WTC11 (cell line): Measurements from ENCODE around the gene PLA2G4F. TPM values are rescaled to one million over a fixed set of nuclear protein-coding genes. Genes with fewer than 3 reads are reported as not detected.
A peak's percentile ranks its signal among the peaks of the same experiment; 100 is the strongest.

Source experiments
- ATAC-seq: fragments of 200-7000 bp; cut with Tn5 transposase; 2 replicates; pipeline ENCODE4 v1.10.0; 2021; ENCODE audit warnings: mild to moderate bottlenecking, moderate library complexity
- CTCF ChIA-PET: fragments of 300-600 bp; sonication (Branson Sonifier 250); formaldehyde crosslinking; loops from one replicate; lab custom pipeline; 2021; ENCODE audit warnings: antibody characterized with exemption; lab: Charles Lee
- POLR2A ChIA-PET: fragments of 350-600 bp; sonication (Branson Sonifier 250); formaldehyde crosslinking; loops from one replicate; lab custom pipeline; 2021; ENCODE audit warnings: antibody characterized with exemption; lab: Charles Lee
- DNase-seq: peaks from one replicate; pipeline ENCODE4 v3.0.0; 2021; ENCODE audit warnings: low spot score
- H3K27ac Mint-ChIP-seq: 2 replicates; pipeline ENCODE4 v1.8.0; 2021; ENCODE audit warnings: mixed read lengths
- H3K27me3 Mint-ChIP-seq: 2 replicates; pipeline ENCODE4 v1.8.0; 2021; ENCODE audit warnings: low read depth, mild to moderate bottlenecking, moderate library complexity, mixed read lengths
- H3K36me3 Mint-ChIP-seq: 2 replicates; pipeline ENCODE4 v1.8.0; 2021; ENCODE audit warnings: mixed read lengths
- H3K4me1 Mint-ChIP-seq: 2 replicates; pipeline ENCODE4 v1.8.0; 2022; ENCODE audit warnings: mixed read lengths
- H3K4me3 Mint-ChIP-seq: 2 replicates; pipeline ENCODE4 v1.8.0; 2021; ENCODE audit warnings: mild to moderate bottlenecking, moderate library complexity, mixed read lengths
- H3K9me3 Mint-ChIP-seq: 2 replicates; pipeline ENCODE4 v1.8.0; 2021; ENCODE audit warnings: mixed read lengths
- CBFB ChIP-seq: sonication (generic); formaldehyde crosslinking; IDR thresholded peaks from 2 replicates; pipeline ENCODE4 v1.8.1; 2022; ENCODE audit warnings: mild to moderate bottlenecking, low read depth, missing genetic modification reagents
- CDX4 ChIP-seq: fragments of 250-450 bp; sonication (Bioruptor Pico); IDR thresholded peaks from 2 replicates; pipeline ENCODE4 v1.9.0; 2021; ENCODE audit warnings: moderate library complexity, mild to moderate bottlenecking, inconsistent platforms, borderline replicate concordance
- CREM ChIP-seq: sonication (generic); formaldehyde crosslinking; IDR thresholded peaks from 2 replicates; pipeline ENCODE4 v1.8.1; 2022; ENCODE audit warnings: mild to moderate bottlenecking, missing genetic modification reagents, moderate library complexity
- E2F4 ChIP-seq: sonication (generic); formaldehyde crosslinking; IDR thresholded peaks from 2 replicates; pipeline ENCODE4 v1.8.1; 2022; ENCODE audit warnings: low read depth, mild to moderate bottlenecking, moderate library complexity, missing genetic modification reagents, borderline replicate concordance
- GABPB1 ChIP-seq: sonication (generic); formaldehyde crosslinking; IDR thresholded peaks from 2 replicates; pipeline ENCODE4 v1.8.1; 2023; ENCODE audit warnings: mild to moderate bottlenecking, missing genetic modification reagents
- GRHL2 ChIP-seq: fragments of 250-450 bp; sonication (Bioruptor Pico); IDR thresholded peaks from 2 replicates; pipeline ENCODE4 v1.8.0; 2022; ENCODE audit warnings: mild to moderate bottlenecking, moderate library complexity; ENCODE audit not compliant: insufficient replicate concordance, severe bottlenecking
- MYBL2 ChIP-seq: sonication (generic); formaldehyde crosslinking; IDR thresholded peaks from 2 replicates; pipeline ENCODE4 v1.8.1; 2023; ENCODE audit warnings: mild to moderate bottlenecking, moderate library complexity, missing genetic modification reagents
- NR2C2 ChIP-seq: sonication (generic); formaldehyde crosslinking; IDR thresholded peaks from 2 replicates; pipeline ENCODE4 v1.8.0; 2022; ENCODE audit warnings: mild to moderate bottlenecking, missing genetic modification reagents
- NR3C1 ChIP-seq: sonication (generic); formaldehyde crosslinking; conservative IDR thresholded peaks from 2 replicates; pipeline ENCODE4 v1.8.1; 2023; ENCODE audit warnings: low read depth, mild to moderate bottlenecking, missing genetic modification reagents
- SMAD4 ChIP-seq: sonication (generic); formaldehyde crosslinking; IDR thresholded peaks from 2 replicates; pipeline ENCODE4 v1.8.0; 2022; ENCODE audit warnings: mild to moderate bottlenecking, missing genetic modification reagents
- SOX15 ChIP-seq: fragments of 250-450 bp; sonication (Bioruptor Pico); IDR thresholded peaks from 2 replicates; pipeline ENCODE4 v1.9.0; 2021; ENCODE audit warnings: mild to moderate bottlenecking
- USF1 ChIP-seq: sonication (generic); formaldehyde crosslinking; IDR thresholded peaks from 2 replicates; pipeline ENCODE4 v1.8.0; 2022; ENCODE audit warnings: mild to moderate bottlenecking, missing genetic modification reagents
- ZNF138 ChIP-seq: sonication (generic); formaldehyde crosslinking; conservative IDR thresholded peaks from 2 replicates; pipeline ENCODE4 v1.8.1; 2022; ENCODE audit warnings: mild to moderate bottlenecking, moderate library complexity, missing genetic modification reagents
- ZNF219 ChIP-seq: sonication (generic); formaldehyde crosslinking; IDR thresholded peaks from 2 replicates; pipeline ENCODE4 v1.8.0; 2023; ENCODE audit warnings: missing genetic modification reagents, mild to moderate bottlenecking, borderline replicate concordance
- ZNF317 ChIP-seq: sonication (generic); formaldehyde crosslinking; IDR thresholded peaks from 2 replicates; pipeline ENCODE4 v1.8.1; 2023; ENCODE audit warnings: low read depth, mild to moderate bottlenecking, moderate library complexity, missing genetic modification reagents, borderline replicate concordance
- ZNF423 ChIP-seq: fragments of 250-450 bp; sonication (Bioruptor Pico); IDR thresholded peaks from 2 replicates; pipeline ENCODE4 v2.1.2; 2022; ENCODE audit warnings: mild to moderate bottlenecking, moderate library complexity
- total RNA-seq: library from RNA; stranded (reverse); gene quantifications from 3 replicates; pipeline ENCODE4 v1.2.3, GENCODE V29; 2021
- TF ChIP-seq, protein P1 (sequence below): fragments of 200-600 bp; IDR thresholded peaks from 2 replicates; pipeline ENCODE4 v1.8.0; 2022; ENCODE audit warnings: antibody characterized with exemption
- TF ChIP-seq, protein P2 (sequence below): sonication (generic); formaldehyde crosslinking; IDR thresholded peaks from 2 replicates; pipeline ENCODE4 v1.8.1; 2023; ENCODE audit warnings: mild to moderate bottlenecking, missing genetic modification reagents
- TF ChIP-seq, protein P3 (sequence below): sonication (generic); formaldehyde crosslinking; IDR thresholded peaks from 2 replicates; pipeline ENCODE4 v1.8.1; 2023; ENCODE audit warnings: mild to moderate bottlenecking, missing genetic modification reagents, borderline replicate concordance
- TF ChIP-seq, protein P4 (sequence below): sonication (generic); formaldehyde crosslinking; IDR thresholded peaks from 2 replicates; pipeline ENCODE4 v1.8.1; 2022; ENCODE audit warnings: mild to moderate bottlenecking, moderate library complexity, missing genetic modification reagents

PLA2G4F gene
- total RNA-seq, 1 experiment from 2014 or later = 0.11 TPM

- CTCF ChIA-PET = no interaction called here
- ATAC-seq = no peak
- Mint-ChIP-seq H3K27me3 (no peaks in the 10 kb centered on the region), H3K9me3 (peaks cover 6% of the 10 kb centered on the region; the same call in 1 of the 2 replicates), H3K4me1 (no peaks in the 10 kb centered on the region), H3K4me3 (no peak overlapping the region)
- POLR2A ChIA-PET = no interaction called here
- no peak for DNase-seq
- TF ChIP-seq USF1 (CRISPR knock-in tag) = no peak
- no peak for TF ChIP-seq SOX15 (CRISPR knock-in tag)
- no peak for TF ChIP-seq ZNF219 (CRISPR knock-in tag)
- no peak for TF ChIP-seq GRHL2 (CRISPR knock-in tag)
- TF ChIP-seq E2F4 (CRISPR knock-in tag) = no peak
- TF ChIP-seq, protein P1, sequence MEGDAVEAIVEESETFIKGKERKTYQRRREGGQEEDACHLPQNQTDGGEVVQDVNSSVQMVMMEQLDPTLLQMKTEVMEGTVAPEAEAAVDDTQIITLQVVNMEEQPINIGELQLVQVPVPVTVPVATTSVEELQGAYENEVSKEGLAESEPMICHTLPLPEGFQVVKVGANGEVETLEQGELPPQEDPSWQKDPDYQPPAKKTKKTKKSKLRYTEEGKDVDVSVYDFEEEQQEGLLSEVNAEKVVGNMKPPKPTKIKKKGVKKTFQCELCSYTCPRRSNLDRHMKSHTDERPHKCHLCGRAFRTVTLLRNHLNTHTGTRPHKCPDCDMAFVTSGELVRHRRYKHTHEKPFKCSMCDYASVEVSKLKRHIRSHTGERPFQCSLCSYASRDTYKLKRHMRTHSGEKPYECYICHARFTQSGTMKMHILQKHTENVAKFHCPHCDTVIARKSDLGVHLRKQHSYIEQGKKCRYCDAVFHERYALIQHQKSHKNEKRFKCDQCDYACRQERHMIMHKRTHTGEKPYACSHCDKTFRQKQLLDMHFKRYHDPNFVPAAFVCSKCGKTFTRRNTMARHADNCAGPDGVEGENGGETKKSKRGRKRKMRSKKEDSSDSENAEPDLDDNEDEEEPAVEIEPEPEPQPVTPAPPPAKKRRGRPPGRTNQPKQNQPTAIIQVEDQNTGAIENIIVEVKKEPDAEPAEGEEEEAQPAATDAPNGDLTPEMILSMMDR = no peak
- no peak for TF ChIP-seq NR2C2 (CRISPR knock-in tag)
- no peak for TF ChIP-seq NR3C1
- TF ChIP-seq MYBL2 (CRISPR knock-in tag) = no peak
- TF ChIP-seq, all 79 proteins: peak for 0
- Mint-ChIP-seq H3K27ac (no peak overlapping the region), H3K36me3 (peaks cover 13% of the 10 kb centered on the region)
Observed at GRCh38 chr15:42199126-42199525, 42.7 kb upstream of the PLA2G4F start.

- no peak for ATAC-seq
- no peaks in the 10 kb centered on the region for H3K27me3 Mint-ChIP-seq
- TF ChIP-seq ZNF423 (CRISPR knock-in tag) (no peak), ZNF138 (CRISPR knock-in tag) (no peak), SMAD4 (CRISPR knock-in tag) (no peak), CREM (CRISPR knock-in tag) (no peak), ZNF317 (CRISPR knock-in tag) (no peak)
Observed at GRCh38 chr15:42198516-42198915, 42.1 kb upstream of the PLA2G4F start.

DNA sequence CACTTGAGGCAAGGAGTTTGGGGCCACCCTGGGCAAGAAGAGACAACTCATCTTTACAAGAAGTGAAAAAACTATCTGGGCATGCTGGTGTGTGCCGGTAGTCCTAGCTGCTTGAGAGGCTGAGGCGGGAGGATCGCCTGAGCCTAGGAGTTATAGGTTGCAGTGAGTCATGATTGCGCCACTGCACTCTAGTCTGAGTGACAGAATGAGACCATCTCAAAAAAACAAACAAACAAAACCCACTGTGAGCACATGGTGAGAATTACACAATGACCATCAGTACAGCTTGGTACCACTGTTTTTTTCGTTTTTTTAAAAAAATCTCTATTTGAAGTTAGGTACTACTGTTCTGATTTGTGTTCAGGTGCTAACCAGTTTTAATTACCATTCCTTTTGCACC, 38.1 kb upstream of the PLA2G4F start:
- Mint-ChIP-seq H3K27me3 (no peaks in the 10 kb centered on the region), H3K9me3 (peaks cover 6% of the 10 kb centered on the region; the same call in 1 of the 2 replicates), H3K4me3 (no peak overlapping the region), H3K27ac (no peak overlapping the region), H3K36me3 (peaks cover 23% of the 10 kb centered on the region), H3K4me1 (no peaks in the 10 kb centered on the region)
- no peak for ATAC-seq
- TF ChIP-seq GABPB1 (CRISPR knock-in tag) = peak; percentile 23; the same call in 1 of the 2 replicates
- TF ChIP-seq, protein P2, sequence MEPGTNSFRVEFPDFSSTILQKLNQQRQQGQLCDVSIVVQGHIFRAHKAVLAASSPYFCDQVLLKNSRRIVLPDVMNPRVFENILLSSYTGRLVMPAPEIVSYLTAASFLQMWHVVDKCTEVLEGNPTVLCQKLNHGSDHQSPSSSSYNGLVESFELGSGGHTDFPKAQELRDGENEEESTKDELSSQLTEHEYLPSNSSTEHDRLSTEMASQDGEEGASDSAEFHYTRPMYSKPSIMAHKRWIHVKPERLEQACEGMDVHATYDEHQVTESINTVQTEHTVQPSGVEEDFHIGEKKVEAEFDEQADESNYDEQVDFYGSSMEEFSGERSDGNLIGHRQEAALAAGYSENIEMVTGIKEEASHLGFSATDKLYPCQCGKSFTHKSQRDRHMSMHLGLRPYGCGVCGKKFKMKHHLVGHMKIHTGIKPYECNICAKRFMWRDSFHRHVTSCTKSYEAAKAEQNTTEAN (CRISPR knock-in tag) = no peak
- TF ChIP-seq NR2C2 (CRISPR knock-in tag) = no peak
- TF ChIP-seq CDX4 (CRISPR knock-in tag) = no peak
- TF ChIP-seq, protein P3, sequence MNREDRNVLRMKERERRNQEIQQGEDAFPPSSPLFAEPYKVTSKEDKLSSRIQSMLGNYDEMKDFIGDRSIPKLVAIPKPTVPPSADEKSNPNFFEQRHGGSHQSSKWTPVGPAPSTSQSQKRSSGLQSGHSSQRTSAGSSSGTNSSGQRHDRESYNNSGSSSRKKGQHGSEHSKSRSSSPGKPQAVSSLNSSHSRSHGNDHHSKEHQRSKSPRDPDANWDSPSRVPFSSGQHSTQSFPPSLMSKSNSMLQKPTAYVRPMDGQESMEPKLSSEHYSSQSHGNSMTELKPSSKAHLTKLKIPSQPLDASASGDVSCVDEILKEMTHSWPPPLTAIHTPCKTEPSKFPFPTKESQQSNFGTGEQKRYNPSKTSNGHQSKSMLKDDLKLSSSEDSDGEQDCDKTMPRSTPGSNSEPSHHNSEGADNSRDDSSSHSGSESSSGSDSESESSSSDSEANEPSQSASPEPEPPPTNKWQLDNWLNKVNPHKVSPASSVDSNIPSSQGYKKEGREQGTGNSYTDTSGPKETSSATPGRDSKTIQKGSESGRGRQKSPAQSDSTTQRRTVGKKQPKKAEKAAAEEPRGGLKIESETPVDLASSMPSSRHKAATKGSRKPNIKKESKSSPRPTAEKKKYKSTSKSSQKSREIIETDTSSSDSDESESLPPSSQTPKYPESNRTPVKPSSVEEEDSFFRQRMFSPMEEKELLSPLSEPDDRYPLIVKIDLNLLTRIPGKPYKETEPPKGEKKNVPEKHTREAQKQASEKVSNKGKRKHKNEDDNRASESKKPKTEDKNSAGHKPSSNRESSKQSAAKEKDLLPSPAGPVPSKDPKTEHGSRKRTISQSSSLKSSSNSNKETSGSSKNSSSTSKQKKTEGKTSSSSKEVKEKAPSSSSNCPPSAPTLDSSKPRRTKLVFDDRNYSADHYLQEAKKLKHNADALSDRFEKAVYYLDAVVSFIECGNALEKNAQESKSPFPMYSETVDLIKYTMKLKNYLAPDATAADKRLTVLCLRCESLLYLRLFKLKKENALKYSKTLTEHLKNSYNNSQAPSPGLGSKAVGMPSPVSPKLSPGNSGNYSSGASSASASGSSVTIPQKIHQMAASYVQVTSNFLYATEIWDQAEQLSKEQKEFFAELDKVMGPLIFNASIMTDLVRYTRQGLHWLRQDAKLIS (CRISPR knock-in tag) = no peak
- TF ChIP-seq, protein P4, sequence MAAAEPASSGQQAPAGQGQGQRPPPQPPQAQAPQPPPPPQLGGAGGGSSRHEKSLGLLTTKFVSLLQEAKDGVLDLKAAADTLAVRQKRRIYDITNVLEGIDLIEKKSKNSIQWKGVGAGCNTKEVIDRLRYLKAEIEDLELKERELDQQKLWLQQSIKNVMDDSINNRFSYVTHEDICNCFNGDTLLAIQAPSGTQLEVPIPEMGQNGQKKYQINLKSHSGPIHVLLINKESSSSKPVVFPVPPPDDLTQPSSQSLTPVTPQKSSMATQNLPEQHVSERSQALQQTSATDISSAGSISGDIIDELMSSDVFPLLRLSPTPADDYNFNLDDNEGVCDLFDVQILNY (CRISPR knock-in tag) = no peak
- no peak for TF ChIP-seq CBFB
- no peak for DNase-seq
- ChIA-PET POLR2A (no interaction called here), CTCF (interaction anchor here (1.6 kb wide), 1 partner anchor 57 kb away, joined by 5 read pairs; no protein-coding TSS in a partner anchor)

More at GRCh38 chr15:42198516-42198915, 42.1 kb upstream of the PLA2G4F start:
- H3K27ac Mint-ChIP-seq = no peak overlapping the region
- no peak overlapping the region for H3K4me3 Mint-ChIP-seq
- POLR2A ChIA-PET = no interaction called here
- H3K4me1 Mint-ChIP-seq = no peaks in the 10 kb centered on the region
- H3K9me3 Mint-ChIP-seq = peaks cover 6% of the 10 kb centered on the region; the same call in 1 of the 2 replicates
- DNase-seq = no peak
- CTCF ChIA-PET = interaction anchor here (0.6 kb wide), 1 partner anchor 114 kb away, joined by 3 read pairs; no protein-coding TSS in a partner anchor
- H3K36me3 Mint-ChIP-seq = peaks cover 13% of the 10 kb centered on the region
